Jurkat, Clone E6-1 (cell line): ENCODE data around the gene LRMDA.
"Not testable (repeated sequence)": the region's sequence is repeated elsewhere in the genome, so short reads cannot be mapped to it uniquely, and the experiment has no call there.

Experiments used
- DNase-seq: peaks from one replicate; pipeline ENCODE4 v3.0.0-alpha.2; 2011; ENCODE audit warnings: low read depth, low spot score
- H3K4me3 ChIP-seq: 2 replicates; pipeline ENCODE4 v1.5.1; 2011; ENCODE audit warnings: mild to moderate bottlenecking, low read length, control low read depth, moderate library complexity

Gene LRMDA

GRCh38 chr10:75724047-75724446 lies 292.6 kb downstream of the LRMDA start:
- no peak overlapping the region for H3K4me3 ChIP-seq
- no peak for DNase-seq

GRCh38 chr10:75726522-75727483 lies 295.4 kb downstream of the LRMDA start:
- DNase-seq = no peak
- H3K4me3 ChIP-seq = no peak overlapping the region

- no peak for DNase-seq
These were observed 299.4 kb downstream of the LRMDA start for GRCh38 chr10:75730847-75731246.

GRCh38 chr10:75733135-75733890 lies 301.9 kb downstream of the LRMDA start:
- H3K4me3 ChIP-seq = no peak overlapping the region
- DNase-seq = no peak

More at GRCh38 chr10:75730847-75731246, 299.4 kb downstream of the LRMDA start:
- no peak overlapping the region for H3K4me3 ChIP-seq

GRCh38 chr10:75736151-75736640 lies 304.8 kb downstream of the LRMDA start:
- H3K4me3 ChIP-seq = no peak overlapping the region
- no peak for DNase-seq

GRCh38 chr10:75736889-75737579 lies 305.6 kb downstream of the LRMDA start:
- no peak for DNase-seq
- no peak overlapping the region for H3K4me3 ChIP-seq

- no peak for DNase-seq
These were observed 306.1 kb downstream of the LRMDA start for GRCh38 chr10:75737580-75737949.

GRCh38 chr10:75738924-75739323 lies 307.5 kb downstream of the LRMDA start:
- H3K4me3 ChIP-seq = no peak overlapping the region
- DNase-seq = no peak

More at GRCh38 chr10:75737580-75737949, 306.1 kb downstream of the LRMDA start:
- no peak overlapping the region for H3K4me3 ChIP-seq

- H3K4me3 ChIP-seq = no peak overlapping the region
- DNase-seq = no peak
These were observed 308.2 kb downstream of the LRMDA start for GRCh38 chr10:75739414-75740143.

GRCh38 chr10:75740541-75740940 lies 309.1 kb downstream of the LRMDA start:
- DNase-seq = no peak
- no peak overlapping the region for H3K4me3 ChIP-seq

- no peak overlapping the region for H3K4me3 ChIP-seq
- DNase-seq = no peak
These were observed 310.9 kb downstream of the LRMDA start for GRCh38 chr10:75742355-75742754.

GRCh38 chr10:75743291-75743778 lies 311.9 kb downstream of the LRMDA start:
- no peak for DNase-seq
- no peak overlapping the region for H3K4me3 ChIP-seq

- no peak for DNase-seq
- no peak overlapping the region for H3K4me3 ChIP-seq
These were observed 312.8 kb downstream of the LRMDA start for GRCh38 chr10:75744261-75744660.

GRCh38 chr10:75746356-75746755 lies 314.9 kb downstream of the LRMDA start:
- DNase-seq = no peak
- H3K4me3 ChIP-seq = no peak overlapping the region

- H3K4me3 ChIP-seq, DNase-seq: not testable (repeated sequence)
These were observed 318.9 kb downstream of the LRMDA start for GRCh38 chr10:75750093-75750875.

GRCh38 chr10:75751232-75751631 lies 319.8 kb downstream of the LRMDA start:
- no peak for DNase-seq
- H3K4me3 ChIP-seq = no peak overlapping the region

GRCh38 chr10:75753621-75754020 lies 322.2 kb downstream of the LRMDA start:
- no peak for DNase-seq
- H3K4me3 ChIP-seq = no peak overlapping the region
